Omental fat pad (tissue), 4 donors: Measurements from ENCODE around the gene CCDC63. TPM values are rescaled to one million over a fixed set of nuclear protein-coding genes. Genes with fewer than 3 reads are reported as not detected.

ENCODE experiments used
- ATAC-seq: fragments of 150-250 bp; one replicate; pipeline ENCODE4 v1.9.1; 2016; ENCODE audit warnings: mild to moderate bottlenecking, moderate library complexity; ENCODE audit not compliant: low FRiP score
- DNase-seq: peaks from one replicate; pipeline ENCODE4 v3.0.0-alpha.2; 2019; ENCODE audit warnings: low spot score
- total RNA-seq, 4 donors: library from RNA; depleted of rRNA; stranded (reverse); fragments of >200 nt; gene quantifications; one replicate each; pipeline ENCODE4 v1.1.0, GENCODE V29; 2016
- TF ChIP-seq, protein P1 (sequence below), 3 donors: fragments of 450-650 bp; IDR thresholded peaks; one replicate each; pipeline ENCODE4 v1.5.1; 2016 to 2017; ENCODE audit warnings: antibody characterized with exemption in 3 of 3, mild to moderate bottlenecking in 3 of 3, moderate library complexity in 2 of 3

CCDC63 gene
- total RNA-seq, 4 donors from 2014 or later = not detected

DNA sequence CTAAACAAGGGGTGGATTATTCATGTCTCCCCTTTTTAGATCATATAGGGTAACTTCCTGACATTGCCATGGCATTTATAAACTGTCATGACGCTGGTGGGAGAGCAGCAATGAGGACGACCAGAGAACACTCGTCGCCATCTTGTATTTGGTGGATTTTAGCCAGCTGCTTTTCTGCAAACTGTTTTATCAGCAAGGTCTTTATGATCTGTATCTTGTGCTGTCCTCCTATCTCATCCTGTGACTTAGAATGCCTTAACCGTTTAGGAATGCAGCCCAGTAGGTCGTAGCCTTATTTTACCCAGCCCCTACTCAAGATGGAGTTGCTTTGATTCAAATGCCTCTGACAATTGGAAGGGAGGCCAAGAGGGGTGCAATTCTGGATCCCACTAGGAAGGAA lies 5.8 kb upstream of the CCDC63 start:
- no peak for DNase-seq
- ATAC-seq = no peak
- TF ChIP-seq, protein P1, sequence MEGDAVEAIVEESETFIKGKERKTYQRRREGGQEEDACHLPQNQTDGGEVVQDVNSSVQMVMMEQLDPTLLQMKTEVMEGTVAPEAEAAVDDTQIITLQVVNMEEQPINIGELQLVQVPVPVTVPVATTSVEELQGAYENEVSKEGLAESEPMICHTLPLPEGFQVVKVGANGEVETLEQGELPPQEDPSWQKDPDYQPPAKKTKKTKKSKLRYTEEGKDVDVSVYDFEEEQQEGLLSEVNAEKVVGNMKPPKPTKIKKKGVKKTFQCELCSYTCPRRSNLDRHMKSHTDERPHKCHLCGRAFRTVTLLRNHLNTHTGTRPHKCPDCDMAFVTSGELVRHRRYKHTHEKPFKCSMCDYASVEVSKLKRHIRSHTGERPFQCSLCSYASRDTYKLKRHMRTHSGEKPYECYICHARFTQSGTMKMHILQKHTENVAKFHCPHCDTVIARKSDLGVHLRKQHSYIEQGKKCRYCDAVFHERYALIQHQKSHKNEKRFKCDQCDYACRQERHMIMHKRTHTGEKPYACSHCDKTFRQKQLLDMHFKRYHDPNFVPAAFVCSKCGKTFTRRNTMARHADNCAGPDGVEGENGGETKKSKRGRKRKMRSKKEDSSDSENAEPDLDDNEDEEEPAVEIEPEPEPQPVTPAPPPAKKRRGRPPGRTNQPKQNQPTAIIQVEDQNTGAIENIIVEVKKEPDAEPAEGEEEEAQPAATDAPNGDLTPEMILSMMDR (IDR thresholded peaks at IDR 0.05) = no peak

DNA sequence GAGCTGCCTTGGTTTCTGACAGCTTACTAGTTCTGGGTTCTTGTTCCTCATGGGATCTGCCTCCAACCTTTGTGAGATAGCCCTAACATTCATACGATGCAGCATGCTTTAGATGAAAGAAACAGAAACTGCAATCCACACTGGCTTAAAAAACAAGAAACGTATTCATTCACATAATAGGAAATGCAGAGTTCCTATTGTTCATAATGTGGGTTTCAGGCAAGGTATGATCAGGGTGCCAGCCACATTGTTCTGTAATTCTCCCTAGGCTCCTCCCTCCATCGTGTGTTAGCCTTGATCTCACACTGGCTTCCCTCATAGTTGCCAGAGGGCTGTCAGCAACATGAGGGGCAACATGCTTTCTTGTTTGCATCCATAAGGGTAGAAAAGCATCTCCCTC lies 2.7 kb upstream of the CCDC63 start:
- DNase-seq (no peak), ATAC-seq (no peak)
- TF ChIP-seq, protein P1 (IDR thresholded peaks at IDR 0.05) = no peak

DNA sequence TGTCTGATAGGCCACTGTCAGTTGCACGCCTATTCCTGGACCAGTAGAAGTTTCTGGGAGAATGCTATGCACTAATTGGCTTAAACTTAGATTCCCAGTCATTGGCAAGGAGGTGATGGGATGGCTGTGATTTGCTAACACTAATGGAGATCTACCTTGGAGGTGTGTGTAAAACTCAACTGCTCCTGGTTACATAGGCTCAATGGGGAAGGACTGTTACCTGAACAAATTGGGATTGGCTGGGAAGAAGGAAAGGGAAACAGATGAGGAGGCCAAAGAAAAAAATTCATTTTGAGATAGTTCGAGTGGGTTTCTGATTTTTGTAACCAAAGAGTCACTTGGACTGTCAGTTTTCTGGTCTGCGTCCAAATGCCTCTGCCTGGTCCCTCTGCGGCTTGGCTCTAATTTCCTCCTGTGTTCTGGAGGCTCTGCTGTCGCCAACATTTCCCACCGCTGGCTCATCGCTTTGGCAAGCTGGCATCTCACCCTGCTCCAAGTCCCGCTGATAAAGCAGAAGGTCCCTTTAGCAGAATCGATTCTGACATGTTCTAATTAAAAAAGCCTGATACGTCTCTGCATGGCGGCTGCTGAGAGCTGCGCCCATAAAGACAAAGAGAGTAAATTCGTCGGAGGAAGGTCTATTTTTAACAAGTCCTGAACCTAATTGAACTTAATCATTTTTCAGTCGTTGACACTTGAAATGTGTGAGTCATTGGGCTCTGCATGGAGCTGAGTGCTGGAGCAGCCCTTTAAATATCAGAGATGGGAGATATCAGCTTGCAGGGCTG lies 2.0 kb upstream of the CCDC63 start:
- DNase-seq (no peak), ATAC-seq (no peak)
- TF ChIP-seq, protein P1 (IDR thresholded peaks at IDR 0.05) = no peak

DNA sequence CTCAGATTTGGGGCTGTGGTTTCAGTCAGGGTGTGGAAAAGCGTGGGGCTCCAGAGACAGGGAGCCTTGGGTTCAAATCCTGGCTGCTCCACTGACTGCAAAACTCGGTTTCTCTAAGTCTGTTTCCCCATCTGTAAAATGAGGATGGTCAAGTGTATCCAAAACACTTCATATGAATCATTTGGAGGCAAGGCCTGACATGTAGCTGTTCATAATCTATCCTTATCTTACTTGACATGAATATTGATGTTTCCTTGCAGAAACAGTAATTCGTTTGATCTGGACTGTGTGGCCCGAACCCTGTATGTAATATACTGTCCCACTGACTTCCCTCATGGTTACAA lies 1.5 kb upstream of the CCDC63 start:
- DNase-seq (no peak), ATAC-seq (no peak)
- TF ChIP-seq, protein P1 (IDR thresholded peaks at IDR 0.05) = no peak

DNA sequence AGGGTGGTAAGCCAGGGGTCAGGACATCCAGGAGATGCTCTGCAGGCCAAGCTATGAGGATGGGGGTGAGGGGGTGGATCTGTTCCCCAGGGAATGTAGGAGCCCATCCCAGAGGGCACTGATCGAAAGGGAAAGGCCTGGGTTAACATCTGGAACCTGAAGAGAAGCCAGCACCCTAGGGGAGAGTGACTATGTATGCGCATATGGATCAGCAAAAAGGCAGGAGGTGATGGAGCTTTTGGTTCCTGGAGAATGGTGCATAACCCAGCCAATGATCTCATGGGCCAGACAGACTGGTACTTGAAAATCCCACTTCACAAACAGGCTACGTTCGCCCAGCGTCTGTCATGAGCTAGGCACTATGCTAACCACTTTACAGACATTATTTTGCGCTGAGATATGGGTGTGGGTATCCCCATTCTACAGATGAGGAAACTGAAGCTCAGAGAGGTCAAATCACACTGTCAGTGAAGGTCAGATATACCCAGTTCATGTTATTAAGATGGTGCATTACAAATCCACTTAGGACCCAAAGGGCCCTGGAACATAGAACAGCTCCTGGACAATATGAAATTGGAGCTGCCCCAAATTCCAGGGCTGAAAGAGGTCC lies 1.6 kb downstream of the CCDC63 start:
- ATAC-seq = no peak
- TF ChIP-seq, protein P1 (IDR thresholded peaks at IDR 0.05) = no peak
- DNase-seq = no peak

DNA sequence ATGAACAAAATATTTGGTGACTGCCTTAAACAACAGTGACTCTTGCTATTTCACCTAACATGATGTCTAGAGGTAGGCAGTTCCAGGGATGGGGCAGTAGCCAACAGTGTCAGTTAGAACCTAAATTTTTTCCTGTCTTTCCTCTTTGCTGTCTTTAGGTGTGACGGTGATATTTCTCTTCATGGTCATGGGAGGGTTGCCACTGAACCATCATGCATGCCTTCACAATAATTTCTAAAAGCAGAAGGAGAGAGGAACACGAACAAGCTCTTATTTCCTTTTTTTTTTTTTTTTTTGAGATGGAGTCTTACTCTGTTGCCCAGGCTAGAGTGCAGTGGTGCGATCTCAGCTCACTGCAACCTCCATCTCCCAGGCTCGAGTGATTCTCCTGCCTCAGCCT lies 2.4 kb downstream of the CCDC63 start:
- no peak for DNase-seq
- ATAC-seq = no peak
- TF ChIP-seq, protein P1 (IDR thresholded peaks at IDR 0.05) = no peak
